Spleen (tissue), 11 donors: ENCODE measurements around the gene NMBR. TPM values are rescaled to one million over a fixed set of nuclear protein-coding genes. Genes with fewer than 3 reads are reported as not detected.
"Not testable (repeated sequence)": the region's sequence is repeated elsewhere in the genome, so short reads cannot be mapped to it uniquely, and the experiment has no call there.

Experiments
- DNase-seq: peaks from one replicate; pipeline ENCODE4 v3.0.0-alpha.2; 2020
- H3K27ac ChIP-seq, 8 donors: fragments of 200-600 bp; sonication (generic) in 7 of 8; 1 replicate in 4 of 8; 2 replicates in 4 of 8; pipeline versions ENCODE4 v1.5.0 to v1.8.0; 2016 to 2021; ENCODE audit warnings: inconsistent platforms in 4 of 8, mild to moderate bottlenecking in 4 of 8, moderate library complexity in 1 of 8
- H3K27me3 ChIP-seq, 7 donors: fragments of 200-600 bp; sonication (generic) in 6 of 7; replicated peaks in 1 of 7; 1 replicate in 4 of 7; 2 replicates in 3 of 7; pipeline versions ENCODE4 v1.5.0 to v1.8.0; 2016 to 2021; ENCODE audit warnings: inconsistent platforms in 3 of 7, mild to moderate bottlenecking in 1 of 7
- H3K36me3 ChIP-seq, 6 donors: fragments of 200-600 bp; sonication (generic) in 5 of 6; 1 replicate in 4 of 6; 2 replicates in 2 of 6; pipeline versions ENCODE4 v1.5.0 to v1.8.0; 2016 to 2021; ENCODE audit warnings: inconsistent platforms in 2 of 6
- H3K4me1 ChIP-seq, 6 donors: fragments of 200-600 bp; sonication (generic) in 5 of 6; 1 replicate in 3 of 6; 2 replicates in 3 of 6; pipeline versions ENCODE4 v1.5.0 to v1.8.0; 2016 to 2021; ENCODE audit warnings: inconsistent platforms in 3 of 6
- H3K4me3 ChIP-seq, 8 donors: fragments of 200-600 bp; sonication (generic) in 7 of 8; 1 replicate in 4 of 8; 2 replicates in 4 of 8; pipeline versions ENCODE4 v1.5.0 to v1.8.0; 2016 to 2021; ENCODE audit warnings: inconsistent platforms in 4 of 8, mild to moderate bottlenecking in 4 of 8, moderate library complexity in 2 of 8
- H3K9me3 ChIP-seq, 8 donors: fragments of 200-600 bp; sonication (generic) in 7 of 8; 1 replicate in 4 of 8; 2 replicates in 4 of 8; pipeline versions ENCODE4 v1.5.0 to v1.8.0; 2016 to 2021; ENCODE audit warnings: inconsistent platforms in 4 of 8
- CTCF ChIP-seq, 11 experiments: fragments of 200-600 bp in 7 of 11; fragments of 450-650 bp in 4 of 11; sonication (generic) in 4 of 11; IDR thresholded peaks in 8 of 11; conservative IDR thresholded peaks in 3 of 11; 1 replicate in 7 of 11; 2 replicates in 4 of 11; pipeline versions ENCODE4 v1.4.0 to v1.8.0; 2016 to 2021; ENCODE audit warnings: antibody characterized with exemption in 11 of 11, inconsistent platforms in 4 of 11, mild to moderate bottlenecking in 1 of 11
- POLR2A ChIP-seq, 3 donors: fragments of 450-650 bp; IDR thresholded peaks; one replicate each; pipeline ENCODE4 v1.5.1; 2017; ENCODE audit warnings: antibody characterized with exemption in 3 of 3, mild to moderate bottlenecking in 1 of 3
- POLR2AphosphoS5 ChIP-seq, 3 donors: sonication (generic); formaldehyde crosslinking; IDR thresholded peaks; one replicate each; pipeline ENCODE4 v1.5.1; 2017; ENCODE audit warnings: antibody characterized with exemption in 3 of 3
- WGBS, 5 donors: extraction: QIAGEN DNeasy Blood & Tissue Kit in 3 of 5; methylation state at CpG; one replicate each; pipeline versions ENCODE4 v1.1.5 to v1.1.7; 2013 to 2018; 5-methylcytosine and 5-hydroxymethylcytosine counted together
- intact Hi-C: fragments of 100-400 bp; cut with DNase I; formaldehyde crosslinking; loops from one replicate; pipeline ENCODE4 v1.15.0; 2023; ENCODE audit warnings: low total_unique reads
- polyA plus RNA-seq, 3 donors: library from polyadenylated mRNA; stranded (reverse); fragments of 200-250 nt; gene quantifications; one replicate each; pipeline ENCODE4 v1.2.1, GENCODE V29; 2013
- total RNA-seq, 7 donors: library from RNA; depleted of rRNA in 3 of 7; stranded (reverse); fragments of >200 nt in 3 of 7; fragmentation: NEBNext Ultra II Directional in 4 of 7; extraction: Animal tissue kit (Norgen Biotek cat#: 25700) in 4 of 7; gene quantifications; one replicate each; pipeline versions ENCODE4 v1.1.0 to v1.2.1, GENCODE V29; 2016 to 2021
- donor health status: healthy with polysubstance abuse.
- donor health status: DM: no; HTN: no; CAD: no; lungs with moderate emphysema.
- donor health status: DM: no; HTN: no; CAD: no.
- donor health status: Bipolar disorder and iron deficiency.
- donor health status: healthy.
- donor health status: DM: no; HTN: no; CAD: no.
- donor health status: DM: yes; HTN: yes; CAD: no.

Gene NMBR
- total and polyA plus RNA-seq, 10 donors, result 0.25 to 0.36 TPM; not detected in 8

GRCh38 chr6:142152746-142153145, 5.8 kb upstream of the NMBR start:
- Histone ChIP-seq H3K4me3 (no peak overlapping the region), H3K27me3 (no peaks in the 10 kb centered on the region), H3K4me1 (peaks cover 18 to 97% (median 66%) of the 10 kb centered on the region in 6 donors), H3K9me3 (no peaks in the 10 kb centered on the region), H3K27ac (no peak overlapping the region), H3K36me3 (peaks cover 0 to 15% (median 0%) of the 10 kb centered on the region in 6 donors)
- intact Hi-C loops, result loop anchor here (10.0 kb wide), 1 partner anchor 232 kb away; no protein-coding TSS in a partner anchor
- DNase-seq, result no peak
- no peak for TF ChIP-seq POLR2AphosphoS5 (IDR thresholded peaks at IDR 0.05)
- no peak for TF ChIP-seq POLR2A (IDR thresholded peaks at IDR 0.05)
- TF ChIP-seq CTCF (IDR thresholded peaks at IDR 0.05 in 8 of 11, conservative IDR thresholded peaks at IDR 0.05 in 3 of 11), result no peak

GRCh38 chr6:142141531-142141930, 5.4 kb downstream of the NMBR start:
- H3K36me3 ChIP-seq, H3K27ac ChIP-seq, intact Hi-C loops, H3K9me3 ChIP-seq, H3K4me1 ChIP-seq, H3K27me3 ChIP-seq, H3K4me3 ChIP-seq, DNase-seq: not testable (repeated sequence)
- WGBS, 5 donors, result 90 to 95% (median 93%) methylated on average over 13 of the region's 13 CpGs

GRCh38 chr6:142138876-142139275, 8.0 kb downstream of the NMBR start:
- H3K27me3 ChIP-seq, result peaks cover 0 to 10% (median 0%) of the 10 kb centered on the region in 7 donors
- intact Hi-C loops, result no loop called here

GRCh38 chr6:142132625-142133024, 14.3 kb downstream of the NMBR start, which contains the start of gene GJE1:
TSS of gene GJE1 (plus strand) at chr6:142132925. CDS start at chr6:142133159, 234 bp downstream.
- Histone ChIP-seq H3K27me3 (peaks cover 0 to 9% (median 0%) of the 10 kb centered on the region in 7 donors), H3K36me3 (no peaks in the 10 kb centered on the region), H3K4me1 (no peaks in the 10 kb centered on the region), H3K4me3 (no peak within 1 kb of the TSS), H3K27ac (no peak within 1 kb of the TSS), H3K9me3 (peaks cover 0 to 10% (median 0%) of the 10 kb centered on the region in 8 donors)
- 67 to 86% (median 72%) methylated on average over 1 of the region's 1 CpG for WGBS, 5 donors
- DNase-seq, result no peak
- no peak for TF ChIP-seq POLR2A (IDR thresholded peaks at IDR 0.05)
- TF ChIP-seq CTCF (IDR thresholded peaks at IDR 0.05 in 8 of 11, conservative IDR thresholded peaks at IDR 0.05 in 3 of 11), result no peak
- no peak for TF ChIP-seq POLR2AphosphoS5 (IDR thresholded peaks at IDR 0.05)
- intact Hi-C loops, result no loop called here

More at GRCh38 chr6:142138876-142139275, 8.0 kb downstream of the NMBR start:
- Histone ChIP-seq H3K9me3 (no peaks in the 10 kb centered on the region), H3K36me3 (no peaks in the 10 kb centered on the region), H3K4me3 (no peak overlapping the region), H3K4me1 (no peaks in the 10 kb centered on the region), H3K27ac (no peak overlapping the region)
- DNase-seq, result no peak
- TF ChIP-seq CTCF (IDR thresholded peaks at IDR 0.05 in 8 of 11, conservative IDR thresholded peaks at IDR 0.05 in 3 of 11) (no peak), POLR2AphosphoS5 (IDR thresholded peaks at IDR 0.05) (no peak), POLR2A (IDR thresholded peaks at IDR 0.05) (no peak)
- WGBS, 5 donors, result 42 to 50% (median 46%) methylated on average over 2 of the region's 2 CpGs

- Histone ChIP-seq H3K4me3 (no peak overlapping the region), H3K27ac (no peak overlapping the region), H3K4me1 (no peaks in the 10 kb centered on the region), H3K9me3 (peaks cover 0 to 10% (median 0%) of the 10 kb centered on the region in 8 donors), H3K36me3 (no peaks in the 10 kb centered on the region), H3K27me3 (peaks cover 0 to 9% (median 0%) of the 10 kb centered on the region in 7 donors)
- no peak for DNase-seq
- TF ChIP-seq POLR2A (IDR thresholded peaks at IDR 0.05) (no peak), POLR2AphosphoS5 (IDR thresholded peaks at IDR 0.05) (no peak), CTCF (IDR thresholded peaks at IDR 0.05 in 8 of 11, conservative IDR thresholded peaks at IDR 0.05 in 3 of 11) (no peak)
- 76 to 85% (median 80%) methylated on average over 1 of the region's 1 CpG for WGBS, 5 donors
- intact Hi-C loops, result no loop called here
Measured at GRCh38 chr6:142130814-142131213, 16.1 kb downstream of the NMBR start.
